ENCODE measurements around the gene MORF4L2. TPM values are rescaled to one million over a fixed set of nuclear protein-coding genes. Genes with fewer than 3 reads are reported as not detected.
"Not testable (repeated sequence)": the region's sequence is repeated elsewhere in the genome, so short reads cannot be mapped to it uniquely, and the experiment has no call there.

Gene MORF4L2
- total and polyA plus RNA-seq, 4 donors: 90.9 to 366 (median 175) TPM

GRCh38 chrX:103659460-103659859, 27.0 kb downstream of the MORF4L2 start:
- H3K27me3 ChIP-seq (ENCODE audit: control insufficient read depth in 4 of 4, insufficient read depth in 4 of 4, low read length in 3 of 4); DNase-seq (ENCODE audit: low spot score); H3K36me3 ChIP-seq (ENCODE audit: control insufficient read depth in 4 of 4, insufficient read depth in 3 of 4, low read depth in 1 of 4, low read length in 3 of 4): not testable (repeated sequence)

DNA sequence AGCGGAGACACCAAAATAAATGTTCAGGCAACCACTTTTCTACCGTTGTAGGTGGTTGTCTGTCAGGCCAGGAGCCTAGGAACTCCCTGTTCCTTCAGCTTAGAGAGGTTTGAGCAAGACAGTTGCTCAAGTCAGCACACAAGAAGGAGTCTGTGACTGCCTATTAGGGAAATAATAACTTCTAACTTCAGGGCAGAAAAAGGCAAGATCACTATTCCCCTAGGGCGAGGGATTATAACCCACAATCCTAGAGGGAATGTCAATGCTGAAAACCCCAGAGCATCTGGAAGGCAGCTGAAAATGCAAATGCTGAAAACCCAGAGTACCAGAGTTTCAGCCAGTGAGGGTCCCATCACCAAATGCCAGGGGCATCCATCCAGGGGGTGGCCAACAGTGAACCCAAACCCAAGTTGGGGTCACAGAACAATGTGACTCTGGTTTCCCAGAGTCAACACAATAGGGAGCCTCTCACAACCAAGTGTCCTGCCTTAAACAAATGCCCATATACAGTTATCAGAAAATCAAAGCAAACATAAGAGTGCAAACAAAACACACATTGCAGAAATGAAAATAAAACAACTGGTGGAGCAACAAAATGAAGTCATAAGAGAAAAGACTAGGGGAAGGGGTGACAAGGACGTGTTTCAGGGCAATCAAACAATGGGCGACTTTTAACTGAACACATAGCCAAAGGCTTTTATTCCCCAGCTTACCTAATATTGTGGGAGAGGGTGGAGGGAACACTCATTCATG, 27.6 kb downstream of the MORF4L2 start:
- H3K27me3 ChIP-seq (ENCODE audit: control insufficient read depth in 4 of 4, insufficient read depth in 4 of 4, low read length in 3 of 4): no peaks in the 10 kb centered on the region
- WGBS: 77% methylated on average over 5 of the region's 5 CpGs
- no peaks in the 10 kb centered on the region for H3K9me3 ChIP-seq (ENCODE audit: control insufficient read depth in 4 of 4, low read length in 3 of 4)
- DNase-seq (ENCODE audit: low spot score): no peak
- no peak overlapping the region for H3K9ac ChIP-seq (ENCODE audit: low read depth in 1 of 2, low read length in 2 of 2)
- H3K36me3 ChIP-seq (ENCODE audit: control insufficient read depth in 4 of 4, insufficient read depth in 3 of 4, low read depth in 1 of 4, low read length in 3 of 4): no peaks in the 10 kb centered on the region
- H3K4me1 ChIP-seq (ENCODE audit: control insufficient read depth in 4 of 4, insufficient read depth in 4 of 4, low read length in 3 of 4): no peaks in the 10 kb centered on the region
- no peak overlapping the region for H3K4me3 ChIP-seq (ENCODE audit: low read depth in 1 of 3, low read length in 3 of 3)
- no peak for TF ChIP-seq RAD21 (IDR thresholded peaks at IDR 0.05)
- TF ChIP-seq EGR1 (IDR thresholded peaks at IDR 0.05; ENCODE audit: low read depth in 2 of 2): no peak
- TF ChIP-seq YY1 (IDR thresholded peaks at IDR 0.05): no peak
- no peak for TF ChIP-seq ATF3 (IDR thresholded peaks at IDR 0.05)
- H3K27ac ChIP-seq (ENCODE audit: low read depth in 1 of 2, low read length in 2 of 2): no peak overlapping the region

More at GRCh38 chrX:103659460-103659859, 27.0 kb downstream of the MORF4L2 start:
- not testable (repeated sequence) for H3K4me1 ChIP-seq (ENCODE audit: control insufficient read depth in 4 of 4, insufficient read depth in 4 of 4, low read length in 3 of 4); H3K9me3 ChIP-seq (ENCODE audit: control insufficient read depth in 4 of 4, low read length in 3 of 4); H3K9ac ChIP-seq (ENCODE audit: low read depth in 1 of 2, low read length in 2 of 2); H3K27ac ChIP-seq (ENCODE audit: low read depth in 1 of 2, low read length in 2 of 2); H3K4me3 ChIP-seq (ENCODE audit: low read depth in 1 of 3, low read length in 3 of 3)
- WGBS: 88% methylated on average over 2 of the region's 2 CpGs

- not testable (repeated sequence) for H3K27ac ChIP-seq (ENCODE audit: low read depth in 1 of 2, low read length in 2 of 2); H3K4me1 ChIP-seq (ENCODE audit: control insufficient read depth in 4 of 4, insufficient read depth in 4 of 4, low read length in 3 of 4); H3K9ac ChIP-seq (ENCODE audit: low read depth in 1 of 2, low read length in 2 of 2); H3K4me3 ChIP-seq (ENCODE audit: low read depth in 1 of 3, low read length in 3 of 3); H3K9me3 ChIP-seq (ENCODE audit: control insufficient read depth in 4 of 4, low read length in 3 of 4); H3K27me3 ChIP-seq (ENCODE audit: control insufficient read depth in 4 of 4, insufficient read depth in 4 of 4, low read length in 3 of 4); H3K36me3 ChIP-seq (ENCODE audit: control insufficient read depth in 4 of 4, insufficient read depth in 3 of 4, low read depth in 1 of 4, low read length in 3 of 4); DNase-seq (ENCODE audit: low spot score)
- WGBS: 95% methylated on average over 2 of the region's 2 CpGs
Measured at GRCh38 chrX:103657066-103657465, 29.4 kb downstream of the MORF4L2 start.

- H3K4me1 ChIP-seq (ENCODE audit: control insufficient read depth in 4 of 4, insufficient read depth in 4 of 4, low read length in 3 of 4): no peaks in the 10 kb centered on the region
- no peak overlapping the region for H3K4me3 ChIP-seq (ENCODE audit: low read depth in 1 of 3, low read length in 3 of 3)
- H3K9me3 ChIP-seq (ENCODE audit: control insufficient read depth in 4 of 4, low read length in 3 of 4): no peaks in the 10 kb centered on the region
- no peak overlapping the region for H3K27ac ChIP-seq (ENCODE audit: low read depth in 1 of 2, low read length in 2 of 2)
- DNase-seq (ENCODE audit: low spot score): no peak
- H3K36me3 ChIP-seq (ENCODE audit: control insufficient read depth in 4 of 4, insufficient read depth in 3 of 4, low read depth in 1 of 4, low read length in 3 of 4): no peaks in the 10 kb centered on the region
- 66% methylated on average over 3 of the region's 3 CpGs for WGBS
- no peak overlapping the region for H3K9ac ChIP-seq (ENCODE audit: low read depth in 1 of 2, low read length in 2 of 2)
- H3K27me3 ChIP-seq (ENCODE audit: control insufficient read depth in 4 of 4, insufficient read depth in 4 of 4, low read length in 3 of 4): peaks cover 0 to 3% (median 0%) of the 10 kb centered on the region in 4 donors
- TF ChIP-seq EGR1 (IDR thresholded peaks at IDR 0.05; ENCODE audit: low read depth in 2 of 2): no peak
- no peak for TF ChIP-seq NR2F2 (IDR thresholded peaks at IDR 0.05)
- no peak for TF ChIP-seq FOXA2 (IDR thresholded peaks at IDR 0.05)
- TF ChIP-seq RAD21 (IDR thresholded peaks at IDR 0.05): no peak
- TF ChIP-seq FOXA1 (IDR thresholded peaks at IDR 0.05): no peak
- no peak for TF ChIP-seq GABPA (IDR thresholded peaks at IDR 0.05 in 1 of 2, conservative IDR thresholded peaks at IDR 0.05 in 1 of 2)
- TF ChIP-seq, protein P1, sequence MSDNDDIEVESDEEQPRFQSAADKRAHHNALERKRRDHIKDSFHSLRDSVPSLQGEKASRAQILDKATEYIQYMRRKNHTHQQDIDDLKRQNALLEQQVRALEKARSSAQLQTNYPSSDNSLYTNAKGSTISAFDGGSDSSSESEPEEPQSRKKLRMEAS (IDR thresholded peaks at IDR 0.05): no peak
- TF ChIP-seq SP1 (IDR thresholded peaks at IDR 0.05): no peak
- no peak for TF ChIP-seq HNF4A (conservative IDR thresholded peaks at IDR 0.05)
- no peak for TF ChIP-seq HNF4G (IDR thresholded peaks at IDR 0.05)
- TF ChIP-seq JUND (IDR thresholded peaks at IDR 0.05): no peak
- TF ChIP-seq ZBTB33 (IDR thresholded peaks at IDR 0.05): no peak
- no peak for TF ChIP-seq REST (IDR thresholded peaks at IDR 0.05)
- TF ChIP-seq RXRA (IDR thresholded peaks at IDR 0.05): no peak
- TF ChIP-seq YY1 (IDR thresholded peaks at IDR 0.05): no peak
Measured at GRCh38 chrX:103656617-103657016, 29.9 kb downstream of the MORF4L2 start.

Data from liver (tissue), 9 donors.